ENCODE measurements around the gene PADI4.

- TF ChIP-seq POLR2A (IDR thresholded peaks at IDR 0.05) (no peak), CTCF (IDR thresholded peaks at IDR 0.05) (peak; percentile 15 to 65 (median 44))
Measured at GRCh38 chr1:17405898-17406759, 98.1 kb downstream of the PADI4 start.
